ENCODE data around the gene NKTR. TPM values are rescaled to one million over a fixed set of nuclear protein-coding genes. Genes with fewer than 3 reads are reported as not detected.

Gene NKTR
- total and polyA plus RNA-seq, 9 of the 15 experiments (the other 6 are each of a cell fraction or from before 2014, with no cell fraction given): 19.7 to 123 (median 92.6) TPM

DNA sequence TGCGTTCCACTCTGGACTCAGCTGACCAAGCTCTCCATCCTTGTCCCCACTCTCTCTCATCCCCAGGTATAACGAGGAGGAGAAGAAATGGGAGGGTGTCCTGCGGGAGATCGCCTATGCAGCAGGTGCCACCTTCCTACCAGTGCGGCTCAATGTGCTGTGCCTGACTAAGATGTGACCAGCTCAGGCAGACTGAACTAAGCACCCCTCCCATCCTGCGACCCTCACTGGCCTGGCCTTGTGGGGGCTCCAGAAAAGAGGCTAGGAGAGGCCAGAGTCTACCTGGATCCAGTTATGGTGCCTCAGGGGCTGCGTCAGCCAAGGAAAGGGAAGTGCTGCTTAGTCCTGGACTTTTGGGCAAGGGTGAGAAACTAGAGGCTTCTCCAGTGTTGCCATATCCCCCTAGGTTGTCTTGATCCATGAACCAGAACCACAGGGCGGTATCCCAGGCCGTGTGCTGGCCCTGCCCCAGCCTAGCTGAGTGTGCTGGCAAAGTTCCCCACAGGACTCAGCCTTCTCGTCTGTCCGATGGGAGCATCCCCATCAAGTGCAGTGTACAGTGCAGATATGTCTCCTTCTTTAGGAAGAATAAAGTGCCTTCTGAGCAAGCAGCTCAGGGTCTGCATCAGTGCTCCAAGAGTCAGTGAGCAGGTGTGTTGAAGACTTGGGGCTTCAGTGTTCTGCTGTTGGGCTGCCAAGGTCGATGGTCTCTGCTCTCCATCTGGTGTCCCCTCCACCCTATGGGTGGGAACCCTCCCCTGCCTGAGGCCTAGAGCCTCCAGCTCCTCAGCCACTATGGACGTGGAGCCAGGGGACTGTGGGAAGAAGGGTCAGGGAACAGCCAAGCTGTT is 91.6 kb downstream of the NKTR start:
- Histone ChIP-seq H2AFZ (ENCODE audit: low read depth, low read length) (no peak overlapping the region), H3K27me3 (ENCODE audit: control insufficient read depth in 2 of 2, insufficient read depth in 2 of 2, low read length in 2 of 2) (peaks cover 21 to 66% of the 10 kb centered on the region in 2 experiments), H4K20me1 (replicated peaks; ENCODE audit: control insufficient read depth, insufficient read depth, low read length) (peaks cover 19% of the 10 kb centered on the region; the same call in 1 of the 2 replicates), H3K79me2 (ENCODE audit: control insufficient read depth, insufficient read depth, low read length) (no peaks in the 10 kb centered on the region), H3K9ac (ENCODE audit: insufficient read depth in 1 of 2, low read depth in 2 of 2, low read length in 2 of 2) (no peak overlapping the region), H3K9me3 (replicated peaks; ENCODE audit: control insufficient read depth, insufficient read depth, low read depth, low read length) (no peaks in the 10 kb centered on the region), H3K4me1 (replicated peaks in 1 of 2; ENCODE audit: control insufficient read depth in 2 of 2, insufficient read depth in 2 of 2, low read length in 2 of 2) (peaks cover 0 to 10% of the 10 kb centered on the region in 2 experiments; a peak in 2 of 5 replicates), H3K27ac (ENCODE audit: extremely low read depth, low read depth, low read length) (no peak overlapping the region), H3K9me1 (ENCODE audit: control insufficient read depth, insufficient read depth, low read length) (no peaks in the 10 kb centered on the region), H3K4me2 (ENCODE audit: insufficient read depth, low read length) (no peak overlapping the region), H3K4me3 (no peak overlapping the region), H3K36me3 (ENCODE audit: control insufficient read depth, insufficient read depth, low read length) (no peaks in the 10 kb centered on the region)
- POLR2A ChIA-PET: interaction anchor here (0.6 kb wide), 2 partner anchors 53 to 1650 kb away, joined by 4 to 5 read pairs; no protein-coding TSS in a partner anchor
- no peak for ATAC-seq
- no peak for FAIRE-seq
- intact Hi-C loops (cut with micrococcal nuclease): no loop called here
- no TSS peak for BruUV-seq (replicated peaks)
- DNase-seq (ENCODE audit: extremely low read depth in 1 of 4, low spot score in 3 of 4): no peak
- CTCF ChIA-PET (ENCODE audit: low intra/inter-chr PET ratio): no interaction called here
- TF ChIP-seq YY1 (IDR thresholded peaks at IDR 0.05; ENCODE audit: borderline replicate concordance in 1 of 3, control insufficient read depth in 1 of 3, extremely low read depth in 1 of 3, insufficient read depth in 3 of 3, insufficient read length in 1 of 3, insufficient replicate concordance in 2 of 3, low read depth in 1 of 3, low read length in 2 of 3) (no peak), BRD9 (IDR thresholded peaks at IDR 0.05; ENCODE audit: low read depth, partially characterized antibody) (no peak), SPI1 (IDR thresholded peaks at IDR 0.05; ENCODE audit: borderline replicate concordance, low read depth, low read length) (peak; percentile 25; the same call in 1 of the 2 replicates)
- WGBS (ENCODE audit: insufficient coverage, low coverage, missing lambda C conversion rate): under 1% methylated on average over 12 of the region's 13 CpGs
- in situ Hi-C loops (cut with MboI): no loop called here

All from K562 (cell line).